HG03139 (cell line): Measurements from ENCODE around the gene DDX41.

Experiments
- ATAC-seq: cut with Tn5 transposase; IDR thresholded peaks from one replicate; pipeline ENCODE4 v1.9.1; 2021; ENCODE audit not compliant: unreplicated experiment

The DDX41 gene

DNA sequence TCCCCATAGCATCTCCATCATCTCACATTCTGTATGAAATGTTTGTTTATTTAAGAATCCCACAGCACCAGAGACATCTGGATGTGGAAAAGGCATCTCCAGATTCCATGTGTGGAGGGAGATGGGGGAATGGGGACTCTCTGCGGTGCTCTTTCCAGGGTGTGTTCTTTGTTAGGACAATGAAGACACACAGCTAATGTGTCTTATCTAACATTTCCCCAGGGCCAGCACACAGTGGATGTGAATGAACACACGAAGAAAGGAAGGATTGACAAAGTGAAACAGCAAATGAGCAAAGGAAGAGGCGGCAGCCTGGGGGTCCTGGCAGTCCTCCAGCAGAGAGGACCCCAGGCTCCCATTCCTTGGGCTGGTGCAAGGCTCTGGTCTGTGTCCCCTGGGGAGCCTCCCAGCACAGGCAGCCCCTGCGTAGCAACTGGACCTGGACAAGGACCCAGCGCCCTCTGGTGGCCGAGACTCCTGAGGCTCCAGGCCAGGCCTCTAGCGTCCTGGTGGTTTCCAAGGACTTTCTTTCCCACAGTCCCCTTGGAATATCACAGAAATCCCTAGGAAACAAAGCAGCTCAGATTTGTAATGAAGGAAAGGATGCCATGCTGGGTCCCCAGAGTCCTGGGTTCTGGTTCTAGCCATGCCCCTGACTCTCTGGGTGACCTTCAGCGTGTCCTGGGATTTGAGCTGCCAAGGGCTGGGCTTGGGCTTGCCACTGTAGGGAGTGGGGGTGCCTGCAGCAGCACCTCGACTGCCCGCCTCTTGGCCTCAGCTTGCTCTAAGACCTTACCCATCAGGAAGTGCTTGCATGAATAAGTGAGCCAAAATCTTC is 15.9 kb downstream of the DDX41 start:
- no peak for ATAC-seq

- ATAC-seq, result no peak
Measured at GRCh38 chr5:177499842-177500241, 16.9 kb downstream of the DDX41 start.

DNA sequence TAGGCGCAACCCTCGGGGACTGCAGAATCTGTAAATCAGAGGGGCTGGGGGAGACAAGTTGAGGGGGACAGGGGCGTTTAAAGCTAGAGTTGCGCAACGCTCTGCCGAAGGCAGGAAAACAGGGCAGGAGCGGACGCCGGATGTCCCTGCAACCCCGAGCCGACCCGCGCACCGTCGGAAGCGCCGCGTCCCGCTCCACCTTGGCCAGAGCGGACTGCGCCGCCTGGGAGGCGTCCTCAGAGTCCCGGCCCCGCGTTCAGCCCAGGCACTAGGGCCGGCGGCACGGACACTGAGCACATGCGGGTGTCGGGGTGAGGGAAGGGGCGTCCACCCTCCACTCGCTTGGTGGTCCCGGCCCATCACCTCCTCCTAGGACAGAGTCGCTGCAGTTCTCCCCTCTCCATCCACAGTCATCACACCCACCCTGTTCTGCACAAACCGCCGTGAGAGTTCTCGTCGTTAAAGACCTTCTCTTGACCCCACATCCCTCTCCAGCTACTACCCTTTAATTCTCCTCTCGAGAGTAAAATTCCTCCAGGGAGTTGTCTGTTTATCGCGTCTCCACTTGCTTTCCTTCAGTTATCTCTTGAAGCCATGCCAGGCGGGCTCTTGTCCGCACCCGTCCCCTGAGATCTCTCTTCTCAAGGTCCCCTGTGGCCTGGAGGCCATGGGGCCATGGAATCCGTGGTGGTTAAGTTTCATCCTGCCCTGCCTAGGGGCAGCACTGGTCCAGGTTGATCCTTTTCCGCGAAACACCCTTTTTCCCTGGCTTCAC is 18.6 kb downstream of the DDX41 start:
- ATAC-seq, result peak; percentile 8

- ATAC-seq, result peak; percentile 68
Measured at GRCh38 chr5:177497292-177498012, 19.3 kb downstream of the DDX41 start, which contains the start of gene PDLIM7. TSS of gene PDLIM7 (minus strand) at chr5:177497604. CDS start at chr5:177496512, 1,092 bp downstream.

DNA sequence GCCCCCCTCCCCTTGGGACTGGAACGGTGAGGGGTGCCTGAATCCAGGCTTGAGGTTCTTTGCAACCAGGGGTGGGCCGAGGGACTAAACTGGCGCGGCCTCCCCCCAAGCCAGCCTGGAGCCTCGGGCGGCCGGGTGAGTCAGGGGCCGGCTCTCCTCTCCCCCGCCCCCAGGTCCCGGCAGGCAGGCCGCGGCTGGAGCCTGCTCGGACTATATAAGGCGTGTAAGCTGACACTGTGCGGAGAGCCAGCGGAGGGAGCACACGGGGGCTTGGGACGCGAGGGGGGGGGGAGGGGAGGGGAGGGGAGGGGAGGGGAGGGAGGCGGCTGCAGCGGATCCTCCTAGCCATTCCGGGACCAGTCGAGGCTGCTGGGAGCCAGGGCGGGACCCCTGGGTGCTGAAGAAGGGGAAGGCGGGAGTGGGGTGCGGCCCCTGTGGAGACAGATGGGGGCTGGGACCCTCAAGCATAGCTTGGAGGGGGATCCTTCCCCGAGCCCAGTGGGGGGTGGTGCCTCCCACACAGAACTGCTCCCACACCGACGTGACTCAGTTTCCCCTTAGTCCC is 20.0 kb downstream of the DDX41 start:
- no peak for ATAC-seq

GRCh38 chr5:177496070-177496726 is 20.6 kb downstream of the DDX41 start:
- no peak for ATAC-seq

- ATAC-seq, result no peak
Measured at GRCh38 chr5:177495243-177496060, 21.3 kb downstream of the DDX41 start.

GRCh38 chr5:177494346-177495195 is 22.2 kb downstream of the DDX41 start:
- ATAC-seq, result no peak

DNA sequence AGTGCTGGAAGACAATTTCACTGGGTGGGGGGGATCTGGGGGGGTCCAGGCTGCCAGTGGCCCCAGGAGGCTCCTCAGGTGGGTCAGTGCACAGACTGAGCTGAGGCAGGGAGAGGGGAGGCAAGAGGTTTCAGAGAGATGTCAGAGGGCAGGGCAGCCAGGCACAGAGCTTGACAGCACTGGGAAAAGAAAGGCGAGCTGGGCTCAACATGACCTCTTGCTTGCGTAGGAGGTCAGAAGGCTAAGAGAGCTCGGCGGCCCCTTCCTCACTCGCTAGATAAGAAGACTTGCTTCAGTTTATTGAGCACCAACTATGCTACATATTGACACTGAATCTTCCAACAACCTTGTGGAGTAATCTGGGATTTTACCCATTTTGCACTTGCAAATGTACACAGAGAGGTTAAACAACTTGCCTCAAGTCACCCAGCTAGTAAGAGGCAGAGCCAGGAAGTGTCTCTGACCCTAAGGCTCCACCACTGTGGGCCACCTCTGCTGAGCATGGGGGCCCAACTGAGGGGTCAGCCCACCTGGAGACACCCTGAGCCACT is 22.9 kb downstream of the DDX41 start:
- no peak for ATAC-seq

GRCh38 chr5:177492841-177493240 is 23.9 kb downstream of the DDX41 start:
- no peak for ATAC-seq

- ATAC-seq, result no peak
Measured at GRCh38 chr5:177491983-177492746, 24.6 kb downstream of the DDX41 start.

GRCh38 chr5:177491429-177491945 is 25.3 kb downstream of the DDX41 start:
- no peak for ATAC-seq

DNA sequence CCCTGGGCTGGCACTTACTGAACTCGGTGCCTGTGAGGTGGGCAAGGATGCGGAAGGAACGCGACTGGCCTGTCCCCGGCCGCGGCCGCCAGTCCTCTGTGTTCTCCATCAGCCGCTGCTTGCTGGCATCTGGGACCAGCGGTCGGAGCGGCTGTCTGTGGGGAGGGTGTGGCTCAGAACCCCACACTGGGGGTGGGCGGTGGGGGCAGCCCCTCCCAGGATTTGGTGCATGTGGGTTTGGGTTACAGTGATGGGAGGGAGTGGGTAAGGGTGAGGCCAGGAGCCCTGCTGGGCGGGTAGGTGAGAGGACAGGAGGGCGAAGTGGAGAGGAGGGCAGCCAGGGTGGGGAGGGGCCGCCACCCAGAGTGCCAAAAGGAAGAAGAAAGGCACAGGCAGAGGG is 25.8 kb downstream of the DDX41 start:
- no peak for ATAC-seq

GRCh38 chr5:177490311-177490991 is 26.3 kb downstream of the DDX41 start:
- no peak for ATAC-seq

- no peak for ATAC-seq
Measured at GRCh38 chr5:177489119-177489716, 27.5 kb downstream of the DDX41 start.

DNA sequence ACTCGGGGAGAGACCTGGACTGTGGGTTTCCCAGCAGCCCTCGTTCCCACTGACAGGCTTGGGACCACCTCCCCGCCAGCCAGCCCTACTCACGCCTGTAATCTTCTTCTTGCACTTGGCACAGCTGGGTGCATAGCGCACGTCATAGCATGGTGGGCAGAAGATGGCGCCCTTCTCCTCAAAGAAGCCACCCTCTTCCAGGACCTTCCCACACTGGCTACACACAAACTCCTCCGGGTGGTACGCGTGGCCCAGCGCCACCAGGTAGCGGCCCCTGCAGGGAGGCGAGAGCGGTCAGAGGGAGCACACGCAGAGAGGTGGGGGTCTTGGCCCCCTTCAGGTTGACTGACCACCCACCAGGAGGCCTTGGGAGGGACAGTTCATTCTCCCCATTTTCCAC is 28.8 kb downstream of the DDX41 start:
- no peak for ATAC-seq

DNA sequence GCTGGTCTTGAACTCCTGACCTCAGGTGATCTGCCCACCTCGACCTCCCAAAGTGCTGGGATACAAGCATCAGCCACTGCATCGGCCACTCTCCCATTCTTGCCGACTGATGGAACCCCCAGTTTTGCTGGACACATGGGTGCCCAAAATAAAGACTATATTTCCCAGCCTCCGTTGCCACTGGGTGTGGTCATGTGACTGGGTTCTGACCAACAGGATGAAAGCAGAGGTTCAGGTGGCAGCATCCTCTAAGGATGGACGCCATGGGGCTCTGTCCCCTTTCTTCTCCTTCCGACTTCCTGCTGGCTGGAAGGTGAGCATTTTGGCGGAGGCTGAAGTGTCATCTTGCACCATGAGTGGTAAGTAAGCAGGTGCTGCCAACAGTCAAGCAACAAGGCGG is 29.6 kb downstream of the DDX41 start:
- ATAC-seq, result no peak
